AG09309 (cell line): ENCODE measurements around the gene TRIO.

Experiments
- DNase-seq: peaks from one replicate; pipeline ENCODE4 v3.0.0-alpha.2; 2010; ENCODE audit warnings: low read depth
- H3K4me3 ChIP-seq: 2 replicates; pipeline ENCODE4 v1.5.1; 2011; ENCODE audit warnings: mild to moderate bottlenecking, low read depth, low read length, moderate library complexity; ENCODE audit not compliant: control insufficient read depth
- TF ChIP-seq, protein P1 (sequence below): IDR thresholded peaks from 2 replicates; pipeline ENCODE4 v1.5.1; 2011; ENCODE audit warnings: mild to moderate bottlenecking, low read depth, low read length, inconsistent platforms; ENCODE audit not compliant: insufficient read depth, control insufficient read depth; ENCODE audit errors: missing control alignments

Gene TRIO

GRCh38 chr5:14457476-14457875 is 314.3 kb downstream of the TRIO start:
- TF ChIP-seq, protein P1, sequence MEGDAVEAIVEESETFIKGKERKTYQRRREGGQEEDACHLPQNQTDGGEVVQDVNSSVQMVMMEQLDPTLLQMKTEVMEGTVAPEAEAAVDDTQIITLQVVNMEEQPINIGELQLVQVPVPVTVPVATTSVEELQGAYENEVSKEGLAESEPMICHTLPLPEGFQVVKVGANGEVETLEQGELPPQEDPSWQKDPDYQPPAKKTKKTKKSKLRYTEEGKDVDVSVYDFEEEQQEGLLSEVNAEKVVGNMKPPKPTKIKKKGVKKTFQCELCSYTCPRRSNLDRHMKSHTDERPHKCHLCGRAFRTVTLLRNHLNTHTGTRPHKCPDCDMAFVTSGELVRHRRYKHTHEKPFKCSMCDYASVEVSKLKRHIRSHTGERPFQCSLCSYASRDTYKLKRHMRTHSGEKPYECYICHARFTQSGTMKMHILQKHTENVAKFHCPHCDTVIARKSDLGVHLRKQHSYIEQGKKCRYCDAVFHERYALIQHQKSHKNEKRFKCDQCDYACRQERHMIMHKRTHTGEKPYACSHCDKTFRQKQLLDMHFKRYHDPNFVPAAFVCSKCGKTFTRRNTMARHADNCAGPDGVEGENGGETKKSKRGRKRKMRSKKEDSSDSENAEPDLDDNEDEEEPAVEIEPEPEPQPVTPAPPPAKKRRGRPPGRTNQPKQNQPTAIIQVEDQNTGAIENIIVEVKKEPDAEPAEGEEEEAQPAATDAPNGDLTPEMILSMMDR, result no peak
- H3K4me3 ChIP-seq, result no peak overlapping the region
- DNase-seq, result no peak

GRCh38 chr5:14458414-14458813 is 315.3 kb downstream of the TRIO start:
- TF ChIP-seq, protein P1, result no peak
- DNase-seq, result no peak
- H3K4me3 ChIP-seq, result no peak overlapping the region

- no peak for DNase-seq
- TF ChIP-seq, protein P1, result no peak
- H3K4me3 ChIP-seq, result no peak overlapping the region
These were observed 317.8 kb downstream of the TRIO start for GRCh38 chr5:14460844-14461398.

GRCh38 chr5:14462681-14463080 is 319.5 kb downstream of the TRIO start:
- H3K4me3 ChIP-seq, result no peak overlapping the region
- TF ChIP-seq, protein P1, result no peak
- DNase-seq, result no peak

DNA sequence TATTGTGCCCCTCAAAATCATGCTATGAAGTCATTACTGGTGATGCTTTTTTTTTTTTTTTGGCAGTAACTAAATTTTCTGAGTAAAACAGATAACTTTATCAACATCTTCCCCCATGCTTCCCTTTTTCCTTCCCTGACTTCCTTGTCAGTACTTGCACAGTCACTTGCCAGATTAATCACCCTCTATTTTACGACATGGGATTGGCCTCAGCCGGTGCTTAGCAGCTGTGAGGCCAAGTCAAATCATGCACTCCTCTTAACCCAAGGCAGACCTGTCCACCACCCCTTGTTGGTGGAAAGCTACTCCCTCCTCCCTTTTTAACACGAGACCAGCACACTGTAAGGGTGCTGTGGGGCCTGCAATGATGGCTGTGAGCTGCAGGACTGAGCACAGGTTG is 320.5 kb downstream of the TRIO start:
- no peak for DNase-seq
- TF ChIP-seq, protein P1, result no peak
- H3K4me3 ChIP-seq, result no peak overlapping the region

- TF ChIP-seq, protein P1, result no peak
- no peak overlapping the region for H3K4me3 ChIP-seq
- no peak for DNase-seq
These were observed 321.0 kb downstream of the TRIO start for GRCh38 chr5:14464096-14464495.

GRCh38 chr5:14464671-14465070 is 321.5 kb downstream of the TRIO start:
- H3K4me3 ChIP-seq, result no peak overlapping the region
- TF ChIP-seq, protein P1, result no peak
- DNase-seq, result no peak
